ENCODE results near the gene RAD51B. TPM values are rescaled to one million over a fixed set of nuclear protein-coding genes. Genes with fewer than 3 reads are reported as not detected.

Gene RAD51B
- total RNA-seq = 37.7 TPM

GRCh38 chr14:67819563-67820421, at the start of gene RAD51B:
RAD51B (plus strand) TSS chr14:67819779.

GRCh38 chr14:67816326-67817002, 3.1 kb upstream of the RAD51B start, which contains the start of gene ZFYVE26:
ZFYVE26 (minus strand) TSS chr14:67816590; CDS start chr14:67815963, 627 bp downstream.

Small RNA genes lying within 50 kb of the gene (small RNA-seq; reads per million reads assigned to genes)
- not detected for gene RN7SL108P (ENCODE audit: low replicate concordance)
- gene RN7SL706P (ENCODE audit: low replicate concordance) = not detected
- gene RNU6-921P (ENCODE audit: low replicate concordance) = not detected

Other genes starting within 250 kb of the RAD51B start
- gene PIGH, start 219.5 kb upstream of the RAD51B start, total RNA-seq = 42.2 TPM
- 42.2 TPM for gene ARG2, start 199.9 kb upstream of the RAD51B start, total RNA-seq
- gene VTI1B, start 145.1 kb upstream of the RAD51B start, total RNA-seq = 48.5 TPM
- gene RDH11, start 124.0 kb upstream of the RAD51B start, total RNA-seq = 69.9 TPM
- 0.18 TPM for gene RDH12, start 117.9 kb upstream of the RAD51B start, total RNA-seq
- 31.7 TPM for gene ZFYVE26, start 3.2 kb upstream of the RAD51B start, total RNA-seq